Activated CD8-positive, alpha-beta T cell treated with anti-CD3 and anti-CD28 coated beads for 36 hours (primary cell): ENCODE data around the gene TBXAS1. TPM values are rescaled to one million over a fixed set of nuclear protein-coding genes. Genes with fewer than 3 reads are reported as not detected.

ENCODE experiments used
- ATAC-seq: fragments of 200-7000 bp; cut with Tn5 transposase; one replicate; pipeline ENCODE4 v1.10.0; 2021; ENCODE audit warnings: mild to moderate bottlenecking, moderate library complexity
- CTCF ChIA-PET: fragments of 350-600 bp; sonication (Branson Sonifier 250); formaldehyde crosslinking; loops from one replicate; lab custom pipeline; 2021; ENCODE audit warnings: antibody characterized with exemption; lab: Charles Lee
- POLR2A ChIA-PET: fragments of 350-600 bp; sonication (Branson Sonifier 250); formaldehyde crosslinking; loops from one replicate; lab custom pipeline; 2021; ENCODE audit warnings: antibody characterized with exemption; lab: Charles Lee
- DNase-seq: peaks from one replicate; pipeline ENCODE4 v3.0.0-alpha.2; 2020
- H3K27ac Mint-ChIP-seq: one replicate; pipeline ENCODE4 v1.8.0; 2021; ENCODE audit warnings: mild to moderate bottlenecking, mixed read lengths
- H3K27me3 Mint-ChIP-seq: one replicate; pipeline ENCODE4 v1.8.0; 2021; ENCODE audit warnings: mixed read lengths
- H3K36me3 Mint-ChIP-seq: one replicate; pipeline ENCODE4 v1.8.0; 2021; ENCODE audit warnings: low read depth, mixed read lengths
- H3K4me1 Mint-ChIP-seq: one replicate; pipeline ENCODE4 v1.8.0; 2021; ENCODE audit warnings: low read depth, mixed read lengths
- H3K4me3 Mint-ChIP-seq: one replicate; pipeline ENCODE4 v1.8.0; 2021; ENCODE audit warnings: mild to moderate bottlenecking, moderate library complexity, mixed read lengths
- H3K9me3 Mint-ChIP-seq: one replicate; pipeline ENCODE4 v1.8.0; 2021; ENCODE audit warnings: mixed read lengths
- intact Hi-C: fragments of 100-400 bp; cut with micrococcal nuclease; formaldehyde crosslinking; loops from one replicate; pipeline ENCODE4 v1.10.0; 2022
- total RNA-seq, 2 experiments: library from RNA; stranded (reverse); gene quantifications; one replicate each; pipeline ENCODE4 v1.2.3, GENCODE V29; 2021
- TF ChIP-seq, protein P1 (sequence below): fragments of 200-600 bp; IDR thresholded peaks from one replicate; pipeline ENCODE4 v1.8.0; 2022; ENCODE audit warnings: antibody characterized with exemption, mild to moderate bottlenecking

Gene TBXAS1
- total RNA-seq, 2 experiments from 2014 or later, result 1.5 to 2.1 TPM

DNA sequence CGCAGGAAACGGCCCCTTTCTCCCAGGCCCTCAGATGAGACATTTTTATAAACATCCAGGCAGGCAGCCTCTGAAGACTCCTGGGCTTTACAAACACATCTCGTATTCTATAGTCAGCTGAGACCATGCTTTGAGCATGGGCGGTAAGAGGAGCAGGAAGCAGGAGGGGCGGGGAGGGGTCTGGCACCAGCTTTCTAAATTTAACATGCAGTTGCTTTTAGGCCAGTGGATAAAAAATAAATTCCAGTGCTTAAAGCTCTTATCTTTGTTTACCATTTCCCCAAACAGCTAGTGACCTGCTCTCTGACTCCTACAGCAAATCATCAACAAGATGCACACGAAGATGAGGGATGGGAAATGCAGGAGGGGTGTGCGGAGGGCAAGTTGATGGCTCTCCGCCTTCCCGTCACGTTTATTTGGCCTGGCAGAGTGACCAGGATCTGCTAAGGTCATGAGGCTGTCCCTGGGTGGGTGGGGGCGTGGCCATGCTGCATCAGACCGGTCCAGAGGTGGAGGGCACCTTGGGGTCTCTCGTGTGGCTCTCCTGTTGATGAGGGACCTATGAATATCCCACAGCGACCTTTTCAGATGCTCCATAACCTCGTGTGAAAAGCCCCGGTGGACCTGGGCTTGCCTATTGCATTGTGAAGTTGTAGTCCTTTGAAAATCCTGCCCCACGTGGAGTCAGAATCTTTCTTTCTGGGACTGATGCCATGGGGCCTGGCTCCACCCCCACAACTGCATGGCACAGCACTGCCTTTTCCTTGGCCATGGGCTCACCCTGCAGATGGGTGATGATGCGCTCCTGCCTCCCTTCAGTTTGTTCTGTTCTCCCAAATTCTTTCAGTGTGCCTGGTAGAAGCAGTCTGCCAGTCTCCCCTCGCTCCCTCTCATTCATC is 166.2 kb downstream of the TBXAS1 start:
- Mint-ChIP-seq H3K4me3 (no peak overlapping the region), H3K27me3 (no peaks in the 10 kb centered on the region), H3K27ac (no peak overlapping the region), H3K36me3 (no peaks in the 10 kb centered on the region), H3K9me3 (no peaks in the 10 kb centered on the region), H3K4me1 (no peaks in the 10 kb centered on the region)
- POLR2A ChIA-PET, result no interaction called here
- CTCF ChIA-PET, result interaction anchor here (0.9 to 3.1 kb wide), 4 partner anchors 7 to 394 kb away, joined by 3 to 13 read pairs (median 4); no protein-coding TSS in a partner anchor
- no peak for DNase-seq
- intact Hi-C loops, result no loop called here
- TF ChIP-seq, protein P1, sequence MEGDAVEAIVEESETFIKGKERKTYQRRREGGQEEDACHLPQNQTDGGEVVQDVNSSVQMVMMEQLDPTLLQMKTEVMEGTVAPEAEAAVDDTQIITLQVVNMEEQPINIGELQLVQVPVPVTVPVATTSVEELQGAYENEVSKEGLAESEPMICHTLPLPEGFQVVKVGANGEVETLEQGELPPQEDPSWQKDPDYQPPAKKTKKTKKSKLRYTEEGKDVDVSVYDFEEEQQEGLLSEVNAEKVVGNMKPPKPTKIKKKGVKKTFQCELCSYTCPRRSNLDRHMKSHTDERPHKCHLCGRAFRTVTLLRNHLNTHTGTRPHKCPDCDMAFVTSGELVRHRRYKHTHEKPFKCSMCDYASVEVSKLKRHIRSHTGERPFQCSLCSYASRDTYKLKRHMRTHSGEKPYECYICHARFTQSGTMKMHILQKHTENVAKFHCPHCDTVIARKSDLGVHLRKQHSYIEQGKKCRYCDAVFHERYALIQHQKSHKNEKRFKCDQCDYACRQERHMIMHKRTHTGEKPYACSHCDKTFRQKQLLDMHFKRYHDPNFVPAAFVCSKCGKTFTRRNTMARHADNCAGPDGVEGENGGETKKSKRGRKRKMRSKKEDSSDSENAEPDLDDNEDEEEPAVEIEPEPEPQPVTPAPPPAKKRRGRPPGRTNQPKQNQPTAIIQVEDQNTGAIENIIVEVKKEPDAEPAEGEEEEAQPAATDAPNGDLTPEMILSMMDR, result no peak
- ATAC-seq, result no peak

GRCh38 chr7:139998572-139998971 is 169.5 kb downstream of the TBXAS1 start:
- Mint-ChIP-seq H3K36me3 (no peaks in the 10 kb centered on the region), H3K27ac (no peak overlapping the region), H3K27me3 (no peaks in the 10 kb centered on the region), H3K4me3 (no peak overlapping the region), H3K9me3 (no peaks in the 10 kb centered on the region), H3K4me1 (no peaks in the 10 kb centered on the region)
- POLR2A ChIA-PET, result no interaction called here
- ATAC-seq, result no peak
- intact Hi-C loops, result no loop called here
- CTCF ChIA-PET, result interaction anchor here (0.8 to 2.8 kb wide), 6 partner anchors 10 to 396 kb away, joined by 3 to 13 read pairs (median 4); no protein-coding TSS in a partner anchor
- no peak for DNase-seq
- TF ChIP-seq, protein P1, result no peak

- no peaks in the 10 kb centered on the region for H3K36me3 Mint-ChIP-seq
- ATAC-seq, result no peak
- POLR2A ChIA-PET, result no interaction called here
- intact Hi-C loops, result no loop called here
- no peak overlapping the region for H3K27ac Mint-ChIP-seq
- CTCF ChIA-PET, result interaction anchor here (0.8 to 2.8 kb wide), 3 partner anchors 354 to 397 kb away, joined by 4 to 13 read pairs (median 9); no protein-coding TSS in a partner anchor
- TF ChIP-seq, protein P1, result no peak
- no peak overlapping the region for H3K4me3 Mint-ChIP-seq
- H3K27me3 Mint-ChIP-seq, result no peaks in the 10 kb centered on the region
- no peak for DNase-seq
- no peaks in the 10 kb centered on the region for H3K9me3 Mint-ChIP-seq
- H3K4me1 Mint-ChIP-seq, result no peaks in the 10 kb centered on the region
These were observed 170.5 kb downstream of the TBXAS1 start for GRCh38 chr7:139999516-139999915.

DNA sequence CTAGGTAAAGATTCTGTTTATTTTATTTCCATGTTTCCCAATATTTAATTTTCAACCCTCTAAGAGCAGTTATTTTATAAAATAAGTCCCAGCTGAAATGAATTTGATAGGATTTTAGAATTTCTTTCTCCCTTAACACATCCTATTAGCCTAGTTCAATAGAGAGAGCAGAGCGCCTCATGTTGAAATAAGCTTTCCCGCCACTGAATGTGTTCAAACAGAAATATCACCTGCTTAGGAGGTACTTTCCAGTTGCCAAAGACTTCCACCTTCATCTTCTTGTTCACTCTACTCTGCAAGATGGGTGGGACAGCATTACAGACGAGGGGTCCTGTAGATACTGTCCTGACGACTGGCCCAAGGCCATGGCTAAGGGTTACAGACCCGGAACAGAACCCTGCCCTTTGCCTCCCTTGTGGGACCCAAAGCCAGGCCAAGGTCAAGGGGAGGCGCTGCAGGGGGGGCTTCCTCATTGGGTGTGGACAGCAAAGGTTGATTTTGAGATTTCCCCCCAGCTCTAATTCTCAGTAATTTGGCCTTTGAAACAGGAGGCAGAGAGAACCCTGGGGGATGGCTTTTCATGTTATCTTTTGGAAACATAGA is 171.7 kb downstream of the TBXAS1 start:
- Mint-ChIP-seq H3K9me3 (no peaks in the 10 kb centered on the region), H3K27ac (no peak overlapping the region), H3K4me1 (no peaks in the 10 kb centered on the region), H3K27me3 (no peaks in the 10 kb centered on the region), H3K4me3 (no peak overlapping the region), H3K36me3 (no peaks in the 10 kb centered on the region)
- TF ChIP-seq, protein P1, result no peak
- intact Hi-C loops, result loop anchor here (5.0 kb wide), 2 partner anchors 223 to 398 kb away; partner anchors contain the start of gene HIPK2
- ChIA-PET CTCF (interaction anchor here (0.7 to 9.3 kb wide), 10 partner anchors 12 to 435 kb away, joined by 3 to 84 read pairs (median 6); no protein-coding TSS in a partner anchor), POLR2A (no interaction called here)
- DNase-seq (no peak), ATAC-seq (no peak)
